GM19397 (cell line): ENCODE data around the gene TSPAN4.

Experiments used
- ATAC-seq: cut with Tn5 transposase; IDR thresholded peaks from one replicate; pipeline ENCODE4 v1.9.1; 2021; ENCODE audit warnings: mild to moderate bottlenecking, moderate library complexity; ENCODE audit not compliant: unreplicated experiment

TSPAN4 gene

DNA sequence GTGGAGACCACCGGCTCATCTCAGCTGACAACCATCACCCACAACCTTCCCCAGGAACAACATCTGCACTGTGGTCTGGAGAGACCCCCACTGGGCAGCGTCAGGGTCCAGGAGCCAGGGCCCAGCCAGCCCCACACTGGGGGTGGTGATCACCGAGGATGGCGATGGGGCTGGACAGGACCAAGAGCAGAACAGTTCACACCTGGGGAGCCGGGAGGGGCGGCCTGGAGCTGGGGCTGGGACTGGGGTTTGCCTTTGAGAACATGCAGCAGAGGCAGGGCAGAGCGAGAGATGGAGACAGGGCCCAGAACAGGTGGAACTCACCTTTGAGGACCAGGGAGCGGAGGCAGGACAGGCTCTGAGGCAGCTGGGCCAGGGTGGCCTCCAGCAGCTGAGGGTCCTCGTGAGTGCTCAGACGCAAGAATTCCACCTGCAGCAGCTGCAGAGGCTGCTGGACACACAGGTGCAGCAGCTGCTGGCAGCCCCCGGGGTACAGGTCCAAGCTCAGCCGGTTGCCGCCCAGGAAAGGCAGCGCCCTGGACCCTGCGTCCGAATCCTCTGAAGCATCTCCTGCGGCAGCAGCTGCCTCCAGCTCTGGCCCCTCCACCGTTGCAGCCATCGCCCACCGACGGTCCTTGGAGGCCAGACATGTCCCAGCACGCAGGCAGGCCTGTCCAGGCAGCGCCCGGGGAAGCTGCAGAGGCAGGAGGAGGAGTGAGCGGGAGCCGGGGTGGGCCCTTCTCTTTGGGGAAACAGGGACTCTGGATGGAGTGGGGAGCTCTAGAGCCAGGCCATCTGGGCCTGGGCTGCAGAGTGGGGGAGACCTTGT lies 38.7 kb upstream of the TSPAN4 start:
- no peak for ATAC-seq

DNA sequence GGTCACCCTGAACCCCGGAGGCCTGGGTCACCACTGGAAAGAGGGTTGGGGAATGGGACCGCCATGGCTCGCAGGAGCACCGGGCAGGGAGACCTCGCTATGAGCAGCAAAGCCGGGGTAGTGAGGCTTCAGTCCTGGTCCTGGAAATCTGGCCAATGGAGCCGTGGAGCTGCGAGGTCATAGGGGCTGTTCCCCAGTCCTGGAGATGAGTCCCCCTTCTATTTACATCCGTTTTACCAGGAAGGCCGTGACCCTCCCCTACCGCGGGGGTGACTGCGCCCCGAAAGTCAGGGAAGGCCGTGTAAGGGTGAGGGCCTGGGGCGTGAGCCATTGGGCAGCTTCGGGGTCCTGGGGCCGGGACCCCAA lies 38.1 kb upstream of the TSPAN4 start:
- ATAC-seq: no peak

DNA sequence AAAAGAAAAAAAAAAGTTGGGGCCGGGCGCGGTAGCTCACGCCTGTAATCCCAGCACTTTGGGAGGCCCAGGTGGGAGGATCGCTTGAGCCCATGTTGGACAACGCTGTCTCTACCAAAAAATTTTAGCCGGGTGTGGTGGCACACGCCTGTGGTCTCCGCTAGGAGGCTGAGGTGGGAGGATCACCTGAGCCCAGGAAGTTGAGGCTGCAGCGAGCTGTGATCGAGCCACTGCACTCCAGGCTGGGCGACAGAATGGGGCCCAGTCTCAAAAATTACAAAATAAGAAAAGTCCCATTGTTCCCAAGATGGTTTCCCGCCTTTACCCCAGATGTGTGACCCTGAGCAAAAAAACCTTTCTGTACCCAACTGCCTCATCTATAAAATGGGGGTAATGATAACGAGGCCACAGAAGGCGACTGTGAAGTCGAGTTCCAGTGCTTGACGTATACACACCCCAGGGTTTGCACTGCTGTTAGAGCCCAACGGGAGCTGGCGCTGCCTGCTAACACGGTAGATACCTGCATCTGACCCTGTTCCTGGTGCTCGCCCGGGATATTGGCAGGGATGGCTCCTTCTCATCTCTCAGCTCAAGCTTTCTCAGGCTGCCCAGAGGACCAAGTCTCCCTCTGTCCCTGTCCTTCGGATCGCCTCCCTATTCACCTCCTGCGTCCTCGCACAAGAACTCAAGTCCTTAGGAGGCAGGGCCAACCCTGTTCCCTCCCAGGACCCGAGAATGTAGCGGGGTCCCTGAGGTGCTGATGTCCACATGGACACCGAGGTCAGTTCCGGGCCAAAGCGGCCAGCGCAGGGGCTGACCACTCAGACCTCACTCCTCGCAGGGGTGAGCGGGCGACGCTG lies 34.0 kb upstream of the TSPAN4 start:
- ATAC-seq: no peak

GRCh38 chr11:809287-810039 lies 33.2 kb upstream of the TSPAN4 start, which contains the start of gene RPLP2:
RPLP2 (plus strand) TSS chr11:809967; CDS start chr11:810235, 268 bp downstream.
- ATAC-seq: peak; percentile 75

GRCh38 chr11:810040-810567 lies 32.5 kb upstream of the TSPAN4 start:
- no peak for ATAC-seq

- no peak for ATAC-seq
These were observed 31.0 kb upstream of the TSPAN4 start for GRCh38 chr11:811446-812245.

GRCh38 chr11:812390-812789 lies 30.3 kb upstream of the TSPAN4 start:
- ATAC-seq: no peak

GRCh38 chr11:813072-813455 lies 29.6 kb upstream of the TSPAN4 start:
- ATAC-seq: no peak

DNA sequence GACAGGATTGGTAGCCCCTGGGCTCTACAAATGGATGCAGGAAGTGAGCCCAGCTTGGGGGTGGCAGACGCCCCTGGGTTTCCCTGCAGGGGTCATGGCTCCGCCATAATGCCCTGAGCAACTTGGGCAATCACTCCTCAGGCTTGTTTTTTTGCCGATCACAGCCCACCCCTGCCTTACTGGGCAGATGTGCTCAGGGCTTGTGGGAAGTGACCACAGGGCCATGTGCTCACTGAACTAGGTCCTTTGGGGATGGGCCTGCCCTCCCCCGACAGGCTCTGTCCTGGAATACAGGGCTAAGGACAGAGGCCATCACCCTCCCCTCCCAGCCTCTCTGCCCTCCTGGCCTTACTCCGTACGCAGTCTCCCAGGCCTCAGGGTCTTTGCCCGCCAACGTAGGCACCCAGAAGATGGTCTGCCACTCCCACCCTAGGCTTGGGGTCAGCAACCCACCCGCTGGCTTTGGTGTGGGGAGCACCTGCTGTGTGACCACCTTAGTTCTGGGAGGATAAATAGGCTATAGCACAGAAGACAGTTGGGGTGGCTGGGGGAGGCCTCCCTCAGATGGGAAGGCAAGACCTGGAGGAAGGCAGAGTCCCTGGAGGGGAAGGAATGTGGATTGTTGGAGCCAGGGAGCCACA lies 29.1 kb upstream of the TSPAN4 start:
- ATAC-seq: no peak

DNA sequence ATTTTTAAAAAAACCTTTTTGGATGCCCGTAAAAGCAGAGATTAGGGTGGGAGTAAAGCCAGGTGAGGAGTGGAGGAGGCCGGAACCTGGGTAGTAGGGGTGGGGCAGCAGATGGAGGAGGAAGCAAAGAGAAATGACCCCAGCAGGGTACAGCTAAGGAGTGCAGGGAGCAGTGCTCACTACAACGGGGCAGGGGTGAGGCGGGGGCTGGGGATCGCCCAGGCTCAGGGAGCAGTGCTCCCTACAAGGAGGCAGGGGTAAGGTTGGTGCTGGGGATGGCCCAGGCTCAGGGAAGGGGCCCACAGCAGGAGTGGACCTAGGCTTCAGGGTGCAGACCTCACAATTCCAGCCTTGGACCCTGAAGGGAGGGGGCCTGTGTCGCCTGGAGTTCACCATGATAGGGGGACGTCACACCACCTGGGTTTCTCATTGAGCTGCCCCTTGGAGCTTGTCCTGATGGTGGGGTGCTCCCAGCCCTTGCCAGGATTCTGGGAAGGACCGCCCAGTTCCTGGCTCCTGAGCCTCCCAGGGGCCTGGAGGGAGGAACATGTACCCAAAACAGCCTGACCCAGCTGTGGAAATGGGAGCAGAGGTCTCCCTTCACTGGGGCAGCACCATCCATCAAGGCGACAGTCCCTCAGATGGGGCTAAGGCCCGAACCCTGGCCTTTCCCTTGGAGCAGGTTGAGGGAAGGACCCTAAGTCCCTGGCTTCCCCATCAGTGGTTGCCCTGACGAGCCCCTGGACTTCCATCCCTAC lies 26.8 kb upstream of the TSPAN4 start:
- no peak for ATAC-seq

GRCh38 chr11:816433-816779 lies 26.2 kb upstream of the TSPAN4 start:
- no peak for ATAC-seq

- ATAC-seq: no peak
These were observed 24.1 kb upstream of the TSPAN4 start, which contains the start of gene PNPLA2 for GRCh38 chr11:818396-819128. PNPLA2 (plus strand) TSS chr11:818914; CDS start chr11:819719, 805 bp downstream.

DNA sequence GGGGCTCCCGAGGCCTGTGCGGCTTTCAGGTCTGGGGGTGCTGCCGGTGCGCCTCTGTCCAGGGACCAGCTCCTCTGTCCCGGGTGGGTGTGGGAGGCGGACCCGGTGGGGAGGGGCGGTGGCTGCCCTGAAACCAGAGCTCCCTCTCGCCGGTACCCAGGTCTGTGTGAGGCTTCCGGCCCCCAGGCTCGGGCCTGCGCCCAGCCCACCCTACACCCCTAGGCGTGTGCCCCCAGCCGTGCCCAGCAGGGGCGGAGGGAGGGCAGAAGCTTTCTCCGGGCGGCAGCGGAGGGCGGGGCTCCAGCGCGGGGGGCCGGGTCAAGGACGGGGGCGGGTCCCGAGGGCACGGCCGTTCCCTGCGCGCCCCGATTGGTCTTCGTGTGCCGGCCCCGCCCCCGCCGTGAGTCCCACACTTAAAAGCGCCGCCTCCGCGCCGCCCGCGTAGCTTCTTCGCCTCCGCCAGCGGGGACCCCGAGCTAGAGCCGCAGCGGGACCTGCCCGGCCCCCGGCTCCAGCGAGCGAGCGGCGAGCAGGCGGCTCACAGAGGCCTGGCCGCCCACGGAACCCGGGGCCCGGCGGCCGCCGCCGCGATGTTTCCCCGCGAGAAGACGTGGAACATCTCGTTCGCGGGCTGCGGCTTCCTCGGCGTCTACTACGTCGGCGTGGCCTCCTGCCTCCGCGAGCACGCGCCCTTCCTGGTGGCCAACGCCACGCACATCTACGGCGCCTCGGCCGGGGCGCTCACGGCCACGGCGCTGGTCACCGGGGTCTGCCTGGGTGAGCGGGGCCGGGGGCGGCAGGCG lies 23.3 kb upstream of the TSPAN4 start:
- peak; percentile 71 for ATAC-seq

DNA sequence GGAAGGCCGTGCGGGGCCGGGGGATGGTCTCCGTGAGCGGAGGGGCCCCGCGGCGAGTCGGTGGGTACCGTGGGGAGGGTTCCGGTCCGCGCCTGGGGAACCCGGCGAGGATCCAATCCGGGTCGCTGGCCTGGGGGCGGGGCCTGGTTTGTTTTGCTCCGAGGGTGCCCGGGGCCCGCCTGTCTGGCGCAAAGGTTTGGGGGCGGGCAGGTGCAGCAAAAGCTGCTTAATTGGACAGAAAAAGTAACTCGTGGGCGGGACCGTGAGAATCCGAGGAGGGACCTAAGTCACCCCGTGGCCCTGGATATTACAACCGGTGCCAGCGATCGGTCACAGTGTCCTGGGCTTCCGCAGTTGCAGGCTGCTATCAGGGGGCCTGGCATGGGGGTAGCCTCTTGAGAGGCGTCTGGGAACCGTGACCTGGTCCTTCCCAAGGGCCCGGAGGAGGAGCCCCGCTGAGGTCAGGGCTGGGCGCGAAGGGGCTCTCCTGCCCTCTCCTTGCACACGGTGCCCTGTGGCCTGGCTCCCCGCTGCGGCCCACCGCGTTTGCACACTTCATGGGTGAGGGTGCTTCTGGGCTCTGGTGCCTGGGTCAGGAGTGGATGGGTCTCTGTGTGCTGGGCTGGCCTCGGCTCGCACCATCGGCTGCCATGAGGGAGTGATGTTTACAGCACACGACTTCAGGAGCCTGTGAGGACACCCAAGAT lies 22.6 kb upstream of the TSPAN4 start:
- ATAC-seq: peak; percentile 63

GRCh38 chr11:820655-821511 lies 21.8 kb upstream of the TSPAN4 start:
- no peak for ATAC-seq
